Endothelial cell of umbilical vein (primary cell): ENCODE data around the gene CPSF4. TPM values are rescaled to one million over a fixed set of nuclear protein-coding genes. Genes with fewer than 3 reads are reported as not detected.

ENCODE experiments used
- BruUV-seq: library from RNA; stranded (reverse); fragments of 400-500 nt; replicated peaks from 2 replicates; lab custom pipeline; 2021; lab: Mats Ljungman, UMichigan
- CTCF ChIA-PET: fragments of 300-600, 350-600 bp; sonication (Branson Sonifier 250); formaldehyde crosslinking; loops from one replicate; lab custom pipeline; 2021; ENCODE audit warnings: antibody characterized with exemption, inconsistent platforms; lab: Charles Lee
- POLR2A ChIA-PET: fragments of 300-600, 350-600 bp; sonication (Branson Sonifier 250); formaldehyde crosslinking; loops from one replicate; lab custom pipeline; 2021; ENCODE audit warnings: antibody characterized with exemption, inconsistent platforms; lab: Charles Lee
- DNase-seq: peaks from one replicate; pipeline ENCODE4 v3.0.0-alpha.2; 2011; ENCODE audit warnings: low read depth, low spot score
- FAIRE-seq: peaks from 2 replicates; lab custom pipeline; 2011; peaks lifted over from hg19 to GRCh38; lab: Jason Lieb, UNC
- H2AFZ ChIP-seq: 2 replicates; pipeline ENCODE4 v1.6.0; 2012; ENCODE audit warnings: low read depth, low read length, control low read depth, inconsistent platforms
- H3K27ac ChIP-seq: 2 replicates; pipeline ENCODE4 v1.5.1; 2011; ENCODE audit warnings: low read depth, mild to moderate bottlenecking, control low read depth, low read length, moderate library complexity; ENCODE audit not compliant: insufficient read depth
- H3K27me3 ChIP-seq, 2 experiments: 2 replicates each; pipeline versions ENCODE4 v1.6.0 to v1.6.1; 2011; ENCODE audit warnings: low read length in 2 of 2, mixed read lengths in 1 of 2; ENCODE audit not compliant: control insufficient read depth in 2 of 2, insufficient read depth in 2 of 2
- H3K36me3 ChIP-seq, 2 experiments: 2 replicates in 1 of 2; 3 replicates in 1 of 2; pipeline ENCODE4 v1.5.1; 2011; ENCODE audit warnings: low read length in 2 of 2, mild to moderate bottlenecking in 1 of 2, moderate library complexity in 1 of 2; ENCODE audit not compliant: control insufficient read depth in 2 of 2, insufficient read depth in 2 of 2; ENCODE audit errors: extremely low read depth in 1 of 2
- H3K4me1 ChIP-seq: 3 replicates; pipeline ENCODE4 v1.5.1; 2011; ENCODE audit warnings: mild to moderate bottlenecking, low read length; ENCODE audit not compliant: control insufficient read depth, insufficient read depth; ENCODE audit errors: extremely low read depth
- H3K4me2 ChIP-seq: 2 replicates; pipeline ENCODE4 v1.6.1; 2011; ENCODE audit warnings: low read length, control low read depth, mixed read lengths; ENCODE audit not compliant: insufficient read depth
- H3K4me3 ChIP-seq, 3 experiments: fragments of 200-600 bp in 1 of 3; sonication (generic), shearing (Covaris generic) in 1 of 3; replicated peaks in 1 of 3; 2 replicates each; pipeline ENCODE4 v1.5.1; 2011 to 2016; ENCODE audit warnings: control low read depth in 3 of 3, low read length in 3 of 3, mild to moderate bottlenecking in 2 of 3, inconsistent platforms in 1 of 3, low read depth in 1 of 3, moderate library complexity in 1 of 3; ENCODE audit not compliant: insufficient read depth in 1 of 3
- H3K79me2 ChIP-seq: 2 replicates; pipeline ENCODE4 v1.6.0; 2012; ENCODE audit warnings: low read length, inconsistent platforms; ENCODE audit not compliant: control insufficient read depth, insufficient read depth
- H3K9ac ChIP-seq: replicated peaks from 2 replicates; pipeline ENCODE3; 2011; ENCODE audit warnings: low read length, control low read depth; ENCODE audit not compliant: insufficient read depth; ENCODE audit errors: extremely low read depth
- H3K9me1 ChIP-seq: replicated peaks from 3 replicates; pipeline ENCODE4 v1.6.0; 2011; ENCODE audit warnings: mild to moderate bottlenecking, low read length; ENCODE audit not compliant: control insufficient read depth, insufficient read depth; ENCODE audit errors: extremely low read depth
- H3K9me3 ChIP-seq: replicated peaks from 2 replicates; pipeline ENCODE4 v1.5.1; 2012; ENCODE audit warnings: low read length, inconsistent platforms; ENCODE audit not compliant: control insufficient read depth, insufficient read depth
- H4K20me1 ChIP-seq: replicated peaks from 2 replicates; pipeline ENCODE3; 2011; ENCODE audit warnings: mild to moderate bottlenecking, low read length; ENCODE audit not compliant: control insufficient read depth, insufficient read depth; ENCODE audit errors: extremely low read depth
- CTCF ChIP-seq, 2 donors: IDR thresholded peaks; 1 replicate in 1 of 2; 2 replicates in 1 of 2; pipeline ENCODE4 v1.5.1; 2011; ENCODE audit warnings: low read length in 2 of 2, mild to moderate bottlenecking in 2 of 2, moderate library complexity in 2 of 2, control low read depth in 1 of 2, inconsistent platforms in 1 of 2, low read depth in 1 of 2; ENCODE audit not compliant: insufficient read depth in 1 of 2; ENCODE audit errors: extremely low read depth in 1 of 2
- FOS ChIP-seq: IDR thresholded peaks from 2 replicates; pipeline ENCODE4 v1.6.1; 2011; ENCODE audit warnings: mild to moderate bottlenecking, low read length, moderate library complexity, borderline replicate concordance; ENCODE audit not compliant: insufficient read depth
- GATA2 ChIP-seq: IDR thresholded peaks from 2 replicates; pipeline ENCODE4 v1.7.0; 2011; ENCODE audit warnings: low read depth, mild to moderate bottlenecking, moderate library complexity, mixed read lengths, low read length; ENCODE audit not compliant: insufficient read length, insufficient read depth
- MYC ChIP-seq: IDR thresholded peaks from one replicate; pipeline ENCODE4 v1.6.1; 2011; ENCODE audit warnings: mild to moderate bottlenecking, low read depth, low read length
- POLR2A ChIP-seq: IDR thresholded peaks from 2 replicates; pipeline ENCODE4 v1.6.1; 2012; ENCODE audit warnings: low read depth, mild to moderate bottlenecking, control low read depth, low read length
- POLR2AphosphoS5 ChIP-seq: IDR thresholded peaks from 2 replicates; pipeline ENCODE4 v1.6.1; 2012; ENCODE audit warnings: low read depth, mild to moderate bottlenecking, control low read depth, low read length, moderate library complexity; ENCODE audit not compliant: insufficient read depth
- dilution Hi-C: fragments of 300-500 bp; cut with MboI; formaldehyde crosslinking; loops from one replicate; pipeline ENCODE4 v1.15.0; 2019; ENCODE audit warnings: low sequenced_read_pairs; ENCODE audit not compliant: extremely low pct_ligation_motif_present
- intact Hi-C: fragments of 100-400 bp; cut with micrococcal nuclease; formaldehyde crosslinking; loops from one replicate; pipeline ENCODE4 v1.10.0; 2022
- polyA plus RNA-seq, 4 experiments: library from polyadenylated mRNA; depleted of rRNA in 3 of 4; stranded (reverse) in 3 of 4; unstranded in 1 of 4; fragments of >200 nt; gene quantifications; 2 replicates each; pipeline versions ENCODE4 v1.2.1 to v1.2.3, GENCODE V29; 2011 to 2012; ENCODE audit warnings: missing spikeins in 1 of 4
- total RNA-seq: library from RNA; stranded (reverse); gene quantifications from 2 replicates; pipeline ENCODE4 v1.2.3, GENCODE V29; 2021
- TF ChIP-seq, protein P1 (sequence below): IDR thresholded peaks from 2 replicates; pipeline ENCODE4 v1.6.1; 2011; ENCODE audit not compliant: insufficient read depth, insufficient read length

Gene CPSF4
- total and polyA plus RNA-seq, 2 donors (not counting 3 experiments of a cell fraction or from before 2014, with no cell fraction given): 51.5 to 53.0 TPM

- POLR2A ChIA-PET: no interaction called here
- no peak for FAIRE-seq
- CTCF ChIA-PET: interaction anchor here (0.6 to 0.7 kb wide), 2 partner anchors 10 to 23 kb away, joined by 3 read pairs; no protein-coding TSS in a partner anchor
- H3K9me3 ChIP-seq: no peaks in the 10 kb centered on the region
- H3K36me3 ChIP-seq: peaks cover 13 to 46% of the 10 kb centered on the region in 2 experiments
- intact Hi-C loops (no loop called here), dilution Hi-C loops (no loop called here)
- no peak for DNase-seq
- no peak overlapping the region for H3K4me3 ChIP-seq
- no peak overlapping the region for H3K27ac ChIP-seq
- no peak overlapping the region for H3K9ac ChIP-seq
- H4K20me1 ChIP-seq: no peaks in the 10 kb centered on the region
- no peaks in the 10 kb centered on the region for H3K9me1 ChIP-seq
- no peaks in the 10 kb centered on the region for H3K27me3 ChIP-seq
- no peaks in the 10 kb centered on the region for H3K4me1 ChIP-seq
- TF ChIP-seq, protein P1, sequence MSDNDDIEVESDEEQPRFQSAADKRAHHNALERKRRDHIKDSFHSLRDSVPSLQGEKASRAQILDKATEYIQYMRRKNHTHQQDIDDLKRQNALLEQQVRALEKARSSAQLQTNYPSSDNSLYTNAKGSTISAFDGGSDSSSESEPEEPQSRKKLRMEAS: no peak
- TF ChIP-seq FOS: no peak
- no peak for TF ChIP-seq POLR2A
- no peak overlapping the region for H3K4me2 ChIP-seq
- peaks cover 2% of the 10 kb centered on the region for H3K79me2 ChIP-seq
- no TSS peak for BruUV-seq
- no peak overlapping the region for H2AFZ ChIP-seq
These were observed 9.2 kb downstream of the CPSF4 start for GRCh38 chr7:99447943-99448342.

DNA sequence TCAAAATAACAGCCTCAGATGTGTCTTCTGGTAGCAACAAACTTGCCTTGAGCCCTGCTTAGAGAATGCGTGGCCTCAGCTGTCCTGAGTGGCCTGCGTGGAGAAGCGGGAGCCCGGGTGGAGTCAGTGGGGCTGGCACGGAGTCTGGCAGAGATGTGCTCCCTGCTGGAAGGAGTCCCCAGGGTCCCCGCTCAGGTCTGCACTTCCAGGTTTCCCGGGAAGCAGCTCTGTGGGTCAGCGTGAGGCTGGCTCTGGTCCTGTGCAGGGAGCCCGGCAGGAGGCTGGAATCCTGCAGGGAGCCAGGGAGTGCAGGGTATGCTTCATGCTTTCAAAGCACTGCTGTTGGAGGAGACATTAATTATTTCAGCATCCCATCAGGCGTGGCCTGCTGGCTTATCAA lies 10.1 kb downstream of the CPSF4 start:
- DNase-seq: no peak
- CTCF ChIA-PET: no interaction called here
- H3K9me1 ChIP-seq: no peaks in the 10 kb centered on the region
- no peak overlapping the region for H3K9ac ChIP-seq
- intact Hi-C loops: no loop called here
- H3K4me2 ChIP-seq: no peak overlapping the region
- H3K79me2 ChIP-seq: no peaks in the 10 kb centered on the region
- no peak overlapping the region for H2AFZ ChIP-seq
- dilution Hi-C loops: no loop called here
- no peak overlapping the region for H3K27ac ChIP-seq
- no peak for FAIRE-seq
- peaks cover 12 to 52% of the 10 kb centered on the region in 2 experiments for H3K36me3 ChIP-seq
- no peaks in the 10 kb centered on the region for H3K27me3 ChIP-seq
- POLR2A ChIA-PET: no interaction called here
- BruUV-seq: no TSS peak
- no peaks in the 10 kb centered on the region for H3K9me3 ChIP-seq
- H3K4me1 ChIP-seq: no peaks in the 10 kb centered on the region
- H4K20me1 ChIP-seq: no peaks in the 10 kb centered on the region
- TF ChIP-seq GATA2 (no peak), MYC (no peak), CTCF (IDR thresholded peaks at IDR 0.05; ENCODE audit: extremely low read depth in 1 of 2, insufficient read depth in 1 of 2, low read depth in 1 of 2, low read length in 2 of 2) (no peak), FOS (no peak), POLR2AphosphoS5 (no peak)
- TF ChIP-seq, protein P1: no peak
- H3K4me3 ChIP-seq: no peak overlapping the region
